K562 (cell line): ENCODE results near the gene KCP. TPM values are rescaled to one million over a fixed set of nuclear protein-coding genes. Genes with fewer than 3 reads are reported as not detected.

Experiments
- BCLAF1 ChIP-seq, 2 experiments: fragments of 450-650 bp in 1 of 2; IDR thresholded peaks; 2 replicates each; pipeline ENCODE4 v1.6.1; 2011 to 2017; ENCODE audit warnings: low read depth in 2 of 2, antibody characterized with exemption in 1 of 2, borderline replicate concordance in 1 of 2, low read length in 1 of 2, mild to moderate bottlenecking in 1 of 2, mixed read lengths in 1 of 2; ENCODE audit not compliant: control insufficient read depth in 1 of 2
- CREM ChIP-seq: IDR thresholded peaks from 2 replicates; pipeline ENCODE4 v1.6.1; 2014; ENCODE audit warnings: antibody characterized with exemption, low read depth
- EP400 ChIP-seq: fragments of 450-650 bp; IDR thresholded peaks from 2 replicates; pipeline ENCODE4 v1.6.1; 2017; ENCODE audit warnings: antibody characterized with exemption, mild to moderate bottlenecking, moderate library complexity
- FOXA3 ChIP-seq, 2 experiments: fragments of 450-650 bp in 1 of 2; sonication (generic) in 1 of 2; formaldehyde crosslinking; IDR thresholded peaks in 1 of 2; conservative IDR thresholded peaks in 1 of 2; 2 replicates each; pipeline versions ENCODE4 v1.4.0 to v1.8.0; 2020 to 2022; ENCODE audit warnings: mild to moderate bottlenecking in 2 of 2, missing genetic modification reagents in 1 of 2
- HMGN3 ChIP-seq: IDR thresholded peaks from 2 replicates; pipeline ENCODE4 v1.6.1; 2011; ENCODE audit warnings: borderline replicate concordance, low read depth, mild to moderate bottlenecking, mixed read lengths, low read length; ENCODE audit not compliant: insufficient read length; ENCODE audit errors: extremely low read depth
- RBM22 ChIP-seq: fragments of 200-400 bp; formaldehyde crosslinking; IDR thresholded peaks from 2 replicates; pipeline ENCODE4 v1.6.1; 2018; ENCODE audit warnings: low read length, low read depth; ENCODE audit not compliant: poor library complexity, severe bottlenecking
- polyA plus RNA-seq, 8 experiments: library from polyadenylated mRNA; depleted of rRNA in 4 of 8; stranded (reverse) in 5 of 8; unstranded in 3 of 8; fragments of >200 nt; fragmentation: Nextera tagmentation in 2 of 8; fragmentation: Illumina TruSeq in 1 of 8; extraction: Ambion mirVana in 2 of 8; extraction: Trizol in 1 of 8; gene quantifications; 2 replicates each; pipeline versions ENCODE4 v1.2.1 to v1.2.3, GENCODE V29; 2011 to 2014; ENCODE audit warnings: inconsistent platforms in 1 of 8, missing spikeins in 1 of 8
- total RNA-seq, 7 experiments: library from RNA; depleted of rRNA in 6 of 7; stranded (reverse); fragments of >200 nt in 6 of 7; fragmentation: Illumina TruSeq in 2 of 7; extraction: Trizol in 2 of 7; gene quantifications; 2 replicates each; pipeline versions ENCODE4 v1.2.1 to v1.2.3, GENCODE V29; 2011 to 2021; ENCODE audit warnings: low replicate concordance in 1 of 7

KCP gene
- total and polyA plus RNA-seq, 9 of the 15 experiments (the other 6 are each of a cell fraction or from before 2014, with no cell fraction given), result 0.06 to 0.17 (median 0.12) TPM; not detected in 3

GRCh38 chr7:128847721-128848211, 62.7 kb downstream of the KCP start (continued):
- TF ChIP-seq BCLAF1 (IDR thresholded peaks at IDR 0.05; ENCODE audit: borderline replicate concordance in 1 of 2, control insufficient read depth in 1 of 2, low read depth in 2 of 2, low read length in 1 of 2) (no peak), EP400 (no peak), RBM22 (peak; percentile 83), CREM (no peak), HMGN3 (peak; percentile 32), FOXA3 (CRISPR knock-in tag; conservative IDR thresholded peaks at IDR 0.05 in 1 of 2, IDR thresholded peaks at IDR 0.05 in 1 of 2) (no peak)
